WTC11 (cell line): ENCODE results near the gene MAP4K1. TPM values are rescaled to one million over a fixed set of nuclear protein-coding genes. Genes with fewer than 3 reads are reported as not detected.

Experiments
- ATAC-seq: fragments of 200-7000 bp; cut with Tn5 transposase; 2 replicates; pipeline ENCODE4 v1.10.0; 2021; ENCODE audit warnings: mild to moderate bottlenecking, moderate library complexity
- CTCF ChIA-PET: fragments of 300-600 bp; sonication (Branson Sonifier 250); formaldehyde crosslinking; loops from one replicate; lab custom pipeline; 2021; ENCODE audit warnings: antibody characterized with exemption; lab: Charles Lee
- POLR2A ChIA-PET: fragments of 350-600 bp; sonication (Branson Sonifier 250); formaldehyde crosslinking; loops from one replicate; lab custom pipeline; 2021; ENCODE audit warnings: antibody characterized with exemption; lab: Charles Lee
- DNase-seq: peaks from one replicate; pipeline ENCODE4 v3.0.0; 2021; ENCODE audit warnings: low spot score
- H3K27ac Mint-ChIP-seq: 2 replicates; pipeline ENCODE4 v1.8.0; 2021; ENCODE audit warnings: mixed read lengths
- H3K27me3 Mint-ChIP-seq: 2 replicates; pipeline ENCODE4 v1.8.0; 2021; ENCODE audit warnings: low read depth, mild to moderate bottlenecking, moderate library complexity, mixed read lengths
- H3K36me3 Mint-ChIP-seq: 2 replicates; pipeline ENCODE4 v1.8.0; 2021; ENCODE audit warnings: mixed read lengths
- H3K4me1 Mint-ChIP-seq: 2 replicates; pipeline ENCODE4 v1.8.0; 2022; ENCODE audit warnings: mixed read lengths
- H3K4me3 Mint-ChIP-seq: 2 replicates; pipeline ENCODE4 v1.8.0; 2021; ENCODE audit warnings: mild to moderate bottlenecking, moderate library complexity, mixed read lengths
- H3K9me3 Mint-ChIP-seq: 2 replicates; pipeline ENCODE4 v1.8.0; 2021; ENCODE audit warnings: mixed read lengths
- CBFB ChIP-seq: sonication (generic); formaldehyde crosslinking; IDR thresholded peaks from 2 replicates; pipeline ENCODE4 v1.8.1; 2022; ENCODE audit warnings: mild to moderate bottlenecking, low read depth, missing genetic modification reagents
- EMX1 ChIP-seq: fragments of 250-450 bp; sonication (Bioruptor Pico); IDR thresholded peaks from 2 replicates; pipeline ENCODE4 v1.8.0; 2021; ENCODE audit warnings: mild to moderate bottlenecking
- FOXK1 ChIP-seq: sonication (generic); formaldehyde crosslinking; IDR thresholded peaks from 2 replicates; pipeline ENCODE4 v1.8.0; 2022; ENCODE audit warnings: mild to moderate bottlenecking, moderate library complexity, missing genetic modification reagents
- GABPB1 ChIP-seq: sonication (generic); formaldehyde crosslinking; IDR thresholded peaks from 2 replicates; pipeline ENCODE4 v1.8.1; 2023; ENCODE audit warnings: mild to moderate bottlenecking, missing genetic modification reagents
- GTF2I ChIP-seq: fragments of 250-450 bp; sonication (Bioruptor Pico); conservative IDR thresholded peaks from 2 replicates; pipeline ENCODE4 v1.4.0; 2021; ENCODE audit warnings: mild to moderate bottlenecking
- IRF1 ChIP-seq: sonication (generic); formaldehyde crosslinking; IDR thresholded peaks from 2 replicates; pipeline ENCODE4 v1.8.0; 2023; ENCODE audit warnings: missing genetic modification reagents
- JUN ChIP-seq: sonication (generic); formaldehyde crosslinking; IDR thresholded peaks from 2 replicates; pipeline ENCODE4 v1.8.0; 2023; ENCODE audit warnings: mild to moderate bottlenecking, missing genetic modification reagents
- MAX ChIP-seq: sonication (generic); formaldehyde crosslinking; IDR thresholded peaks from 2 replicates; pipeline ENCODE4 v1.8.0; 2022; ENCODE audit warnings: mild to moderate bottlenecking, missing genetic modification reagents
- NFYB ChIP-seq: sonication (generic); formaldehyde crosslinking; conservative IDR thresholded peaks from 2 replicates; pipeline ENCODE4 v1.8.0; 2022; ENCODE audit warnings: low read depth, missing genetic modification reagents
- NR1H2 ChIP-seq: sonication (generic); formaldehyde crosslinking; IDR thresholded peaks from 2 replicates; pipeline ENCODE4 v1.9.0; 2021; ENCODE audit warnings: mild to moderate bottlenecking, moderate library complexity, missing genetic modification reagents
- PRRX2 ChIP-seq: fragments of 250-450 bp; sonication (Bioruptor Pico); IDR thresholded peaks from 2 replicates; pipeline ENCODE4 v1.8.0; 2021; ENCODE audit warnings: mild to moderate bottlenecking
- RELA ChIP-seq: sonication (generic); formaldehyde crosslinking; IDR thresholded peaks from 2 replicates; pipeline ENCODE4 v1.8.1; 2022; ENCODE audit warnings: missing genetic modification reagents, mild to moderate bottlenecking, borderline replicate concordance
- RORB ChIP-seq: fragments of 250-450 bp; sonication (Bioruptor Pico); IDR thresholded peaks from 2 replicates; pipeline ENCODE4 v1.9.0; 2021; ENCODE audit warnings: mild to moderate bottlenecking
- SMAD3 ChIP-seq: sonication (generic); formaldehyde crosslinking; IDR thresholded peaks from 2 replicates; pipeline ENCODE4 v1.8.0; 2022; ENCODE audit warnings: missing genetic modification reagents, mild to moderate bottlenecking, borderline replicate concordance
- TCF7 ChIP-seq: sonication (generic); formaldehyde crosslinking; IDR thresholded peaks from 2 replicates; pipeline ENCODE4 v1.8.0; 2022; ENCODE audit warnings: mild to moderate bottlenecking, low read depth, missing genetic modification reagents, moderate library complexity
- TP53 ChIP-seq: sonication (generic); formaldehyde crosslinking; IDR thresholded peaks from 2 replicates; pipeline ENCODE4 v1.8.1; 2023; ENCODE audit warnings: mild to moderate bottlenecking, missing genetic modification reagents
- ZNF121 ChIP-seq: sonication (generic); formaldehyde crosslinking; IDR thresholded peaks from 2 replicates; pipeline ENCODE4 v1.8.0; 2023; ENCODE audit warnings: missing genetic modification reagents
- ZNF317 ChIP-seq: sonication (generic); formaldehyde crosslinking; IDR thresholded peaks from 2 replicates; pipeline ENCODE4 v1.8.1; 2023; ENCODE audit warnings: low read depth, mild to moderate bottlenecking, moderate library complexity, missing genetic modification reagents, borderline replicate concordance
- ZNF425 ChIP-seq: fragments of 250-450 bp; sonication (Bioruptor Pico); conservative IDR thresholded peaks from 2 replicates; pipeline ENCODE4 v1.9.0; 2021; ENCODE audit warnings: mild to moderate bottlenecking
- ZNF512 ChIP-seq: sonication (generic); formaldehyde crosslinking; IDR thresholded peaks from 2 replicates; pipeline ENCODE4 v1.8.1; 2022; ENCODE audit warnings: missing genetic modification reagents, borderline replicate concordance
- total RNA-seq: library from RNA; stranded (reverse); gene quantifications from 3 replicates; pipeline ENCODE4 v1.2.3, GENCODE V29; 2021
- TF ChIP-seq, protein P1 (sequence below): fragments of 250-450 bp; sonication (Bioruptor Pico); IDR thresholded peaks from 2 replicates; pipeline ENCODE4 v2.1.2; 2022; ENCODE audit warnings: mild to moderate bottlenecking, moderate library complexity

MAP4K1 gene
- total RNA-seq, 1 experiment from 2014 or later: 14.0 TPM

- DNase-seq: no peak
- TF ChIP-seq ZNF425 (CRISPR knock-in tag): no peak
- TF ChIP-seq MAX (CRISPR knock-in tag): no peak
- TF ChIP-seq CBFB (CRISPR knock-in tag): no peak
- no peak for TF ChIP-seq NFYB (CRISPR knock-in tag)
- no peak for TF ChIP-seq FOXK1 (CRISPR knock-in tag)
- no peak for TF ChIP-seq RELA (CRISPR knock-in tag)
- TF ChIP-seq ZNF512: no peak
- no peak for TF ChIP-seq PRRX2 (CRISPR knock-in tag)
- no peak for TF ChIP-seq GTF2I (CRISPR knock-in tag)
- TF ChIP-seq EMX1: no peak
- no peak for TF ChIP-seq SMAD3
- no peak for TF ChIP-seq IRF1
- no peak for TF ChIP-seq RORB (CRISPR knock-in tag)
- TF ChIP-seq TP53 (CRISPR knock-in tag): no peak
- TF ChIP-seq, protein P1, sequence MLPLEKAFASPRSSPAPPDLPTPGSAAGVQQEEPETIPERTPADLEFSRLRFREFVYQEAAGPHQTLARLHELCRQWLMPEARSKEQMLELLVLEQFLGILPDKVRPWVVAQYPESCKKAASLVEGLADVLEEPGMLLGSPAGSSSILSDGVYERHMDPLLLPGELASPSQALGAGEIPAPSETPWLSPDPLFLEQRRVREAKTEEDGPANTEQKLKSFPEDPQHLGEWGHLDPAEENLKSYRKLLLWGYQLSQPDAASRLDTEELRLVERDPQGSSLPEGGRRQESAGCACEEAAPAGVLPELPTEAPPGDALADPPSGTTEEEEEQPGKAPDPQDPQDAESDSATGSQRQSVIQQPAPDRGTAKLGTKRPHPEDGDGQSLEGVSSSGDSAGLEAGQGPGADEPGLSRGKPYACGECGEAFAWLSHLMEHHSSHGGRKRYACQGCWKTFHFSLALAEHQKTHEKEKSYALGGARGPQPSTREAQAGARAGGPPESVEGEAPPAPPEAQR: no peak
- ATAC-seq: no peak; the same call in 1 of the 2 replicates
- Mint-ChIP-seq H3K27ac (peak overlapping the region; percentile 93), H3K36me3 (peaks cover 17% of the 10 kb centered on the region), H3K4me3 (peak overlapping the region; percentile 16; the same call in 1 of the 2 replicates), H3K4me1 (peaks cover 96% of the 10 kb centered on the region), H3K27me3 (no peaks in the 10 kb centered on the region), H3K9me3 (no peaks in the 10 kb centered on the region)
- ChIA-PET CTCF (interaction anchor here (0.5 to 2.2 kb wide), 3 partner anchors 20 to 523 kb away, joined by 3 to 8 read pairs (median 6); no protein-coding TSS in a partner anchor), POLR2A (interaction anchor here (0.7 to 0.8 kb wide), 2 partner anchors 11 to 381 kb away, joined by 3 to 5 read pairs; no protein-coding TSS in a partner anchor)
Observed at GRCh38 chr19:38657633-38658222, 40.0 kb upstream of the MAP4K1 start.

- ChIA-PET POLR2A (interaction anchor here (0.8 kb wide), 1 partner anchor 10 kb away, joined by 3 read pairs; no protein-coding TSS in a partner anchor), CTCF (interaction anchor here (0.6 to 2.2 kb wide), 4 partner anchors 19 to 254 kb away, joined by 4 to 8 read pairs (median 6); no protein-coding TSS in a partner anchor)
- Mint-ChIP-seq H3K27me3 (no peaks in the 10 kb centered on the region), H3K4me1 (peaks cover 98% of the 10 kb centered on the region), H3K27ac (peak overlapping the region; percentile 26), H3K36me3 (peaks cover 17% of the 10 kb centered on the region), H3K4me3 (no peak overlapping the region; the same call in 1 of the 2 replicates), H3K9me3 (no peaks in the 10 kb centered on the region)
- DNase-seq: no peak
- ATAC-seq: no peak
- no peak for TF ChIP-seq JUN
- no peak for TF ChIP-seq ZNF425 (CRISPR knock-in tag)
- TF ChIP-seq RELA (CRISPR knock-in tag): no peak
- no peak for TF ChIP-seq TCF7 (CRISPR knock-in tag)
- no peak for TF ChIP-seq NR1H2
- peak; percentile 71; the same call in 1 of the 2 replicates for TF ChIP-seq ZNF121 (CRISPR knock-in tag)
- TF ChIP-seq GABPB1 (CRISPR knock-in tag): 0 out of 2 replicates have a peak, but pooled peaks have one; percentile 27
- TF ChIP-seq ZNF317 (CRISPR knock-in tag): no peak
Observed at GRCh38 chr19:38656171-38656981, 38.6 kb upstream of the MAP4K1 start.
